ENCODE measurements around the gene AQP7.
A peak's percentile ranks its signal among the peaks of the same experiment; 100 is the strongest.
"Not testable (repeated sequence)": the region's sequence is repeated elsewhere in the genome, so short reads cannot be mapped to it uniquely, and the experiment has no call there.

AQP7 gene

GRCh38 chr9:33375841-33376321, 26.5 kb downstream of the AQP7 start:
- peak overlapping the region; percentile 30 for H3K27ac ChIP-seq
- POLR2A ChIA-PET (ENCODE audit: low non-redundant PET): no interaction called here
- CTCF ChIA-PET: interaction anchor here (1.1 to 4.0 kb wide), 6 partner anchors 28 to 345 kb away, joined by 3 to 33 read pairs (median 6); partner anchors contain the start of gene NOL6
- DNase-seq (ENCODE audit: low spot score): no peak
- TF ChIP-seq CTCF (conservative IDR thresholded peaks at IDR 0.05; ENCODE audit: low read depth): no peak

- peak; percentile 57 for TF ChIP-seq CTCF (conservative IDR thresholded peaks at IDR 0.05; ENCODE audit: low read depth)
- peak overlapping the region; percentile 30 for H3K27ac ChIP-seq
- ChIA-PET POLR2A (ENCODE audit: low non-redundant PET) (no interaction called here), CTCF (interaction anchor here (0.6 to 4.0 kb wide), 16 partner anchors 14 to 347 kb away, joined by 3 to 33 read pairs (median 4); partner anchors contain the start of gene NOL6)
- DNase-seq (ENCODE audit: low spot score): no peak
These were observed 27.0 kb downstream of the AQP7 start for GRCh38 chr9:33375238-33375840.

- peak; percentile 98 for TF ChIP-seq CTCF (conservative IDR thresholded peaks at IDR 0.05; ENCODE audit: low read depth)
- DNase-seq (ENCODE audit: low spot score): peak; percentile 86
- peak overlapping the region; percentile 50; the same call in 1 of the 2 replicates for H3K27ac ChIP-seq
- CTCF ChIA-PET: interaction anchor here (0.5 to 4.0 kb wide), 22 partner anchors 11 to 760 kb away, joined by 3 to 33 read pairs (median 4); partner anchors contain the start of gene NOL6
- POLR2A ChIA-PET (ENCODE audit: low non-redundant PET): no interaction called here
These were observed 27.6 kb downstream of the AQP7 start for GRCh38 chr9:33374634-33375237.

- no peak for DNase-seq (ENCODE audit: low spot score)
- no peak for TF ChIP-seq CTCF (conservative IDR thresholded peaks at IDR 0.05; ENCODE audit: low read depth)
- POLR2A ChIA-PET (ENCODE audit: low non-redundant PET): no interaction called here
- CTCF ChIA-PET: interaction anchor here (0.5 to 4.0 kb wide), 14 partner anchors 11 to 761 kb away, joined by 3 to 33 read pairs (median 4); no protein-coding TSS in a partner anchor
- peak overlapping the region; percentile 50 for H3K27ac ChIP-seq
These were observed 28.2 kb downstream of the AQP7 start for GRCh38 chr9:33374190-33374589.

- ChIA-PET CTCF (interaction anchor here (0.6 to 4.0 kb wide), 3 partner anchors 22 to 251 kb away, joined by 3 to 33 read pairs (median 4); no protein-coding TSS in a partner anchor), POLR2A (ENCODE audit: low non-redundant PET) (no interaction called here)
- no peak for DNase-seq (ENCODE audit: low spot score)
- peak overlapping the region; percentile 50 for H3K27ac ChIP-seq
- no peak for TF ChIP-seq CTCF (conservative IDR thresholded peaks at IDR 0.05; ENCODE audit: low read depth)
These were observed 29.5 kb downstream of the AQP7 start for GRCh38 chr9:33372900-33373299.

- ChIA-PET POLR2A (ENCODE audit: low non-redundant PET) (no interaction called here), CTCF (no interaction called here)
- H3K27ac ChIP-seq: no peak overlapping the region
- DNase-seq (ENCODE audit: low spot score): no peak
- TF ChIP-seq CTCF (conservative IDR thresholded peaks at IDR 0.05; ENCODE audit: low read depth): no peak
These were observed 35.3 kb downstream of the AQP7 start for GRCh38 chr9:33366979-33367480.

GRCh38 chr9:33364814-33365213, 37.6 kb downstream of the AQP7 start:
- CTCF ChIA-PET; POLR2A ChIA-PET (ENCODE audit: low non-redundant PET); DNase-seq (ENCODE audit: low spot score): not testable (repeated sequence)
- H3K27ac ChIP-seq: peak overlapping the region; percentile 7; the same call in 1 of the 2 replicates

Measured in RWPE1 (cell line).